ENCODE measurements around the gene AATK. TPM values are rescaled to one million over a fixed set of nuclear protein-coding genes. Genes with fewer than 3 reads are reported as not detected.
"Not testable (repeated sequence)": the region's sequence is repeated elsewhere in the genome, so short reads cannot be mapped to it uniquely, and the experiment has no call there.

The AATK gene
- total RNA-seq, 1 experiment from 2014 or later, result 4.4 TPM

GRCh38 chr17:81146208-81146607 is 19.8 kb downstream of the AATK start:
- H3K4me3 ChIP-seq (replicated peaks in 1 of 2; ENCODE audit: low read depth in 1 of 2, low read length in 2 of 2); ATAC-seq; H3K36me3 ChIP-seq (ENCODE audit: control insufficient read depth in 1 of 2, insufficient read depth in 2 of 2, low read length in 2 of 2); H2AFZ ChIP-seq (ENCODE audit: low read depth, low read length, poor library complexity, severe bottlenecking); CTCF ChIA-PET; H4K20me1 ChIP-seq (ENCODE audit: insufficient read depth); intact Hi-C loops (cut with micrococcal nuclease); BruUV-seq (replicated peaks); H3K4me2 ChIP-seq (ENCODE audit: low read length); RAD21 ChIA-PET (ENCODE audit: low non-redundant PET in 1 of 2, low total read pairs in 2 of 2, uncharacterized antibody in 2 of 2, unreplicated experiment in 2 of 2); H3K9me2 ChIP-seq (ENCODE audit: insufficient read depth); H3K79me2 ChIP-seq (ENCODE audit: insufficient read depth, low read length); DNase-seq (ENCODE audit: low read depth, low spot score); H3K9ac ChIP-seq (ENCODE audit: low read length); H3K27ac ChIP-seq (ENCODE audit: low read depth, low read length); POLR2A ChIA-PET; H3K9me3 ChIP-seq (ENCODE audit: control insufficient read depth in 1 of 2, insufficient read depth in 1 of 2, low read depth in 1 of 2, low read length in 2 of 2): not testable (repeated sequence)
- Histone ChIP-seq H3K4me1 (ENCODE audit: control insufficient read depth in 1 of 2, insufficient read depth in 2 of 2, low read length in 2 of 2) (peaks cover 6 to 12% of the 10 kb centered on the region in 2 experiments; a peak in 3 of 4 replicates), H3K27me3 (ENCODE audit: insufficient read depth, low read length) (peaks cover 14% of the 10 kb centered on the region; the same call in 1 of the 2 replicates)

- Histone ChIP-seq H3K36me3 (ENCODE audit: control insufficient read depth in 1 of 2, insufficient read depth in 2 of 2, low read length in 2 of 2) (no peaks in the 10 kb centered on the region), H2AFZ (ENCODE audit: low read depth, low read length, poor library complexity, severe bottlenecking) (no peak overlapping the region), H3K4me1 (ENCODE audit: control insufficient read depth in 1 of 2, insufficient read depth in 2 of 2, low read length in 2 of 2) (peaks cover 6 to 12% of the 10 kb centered on the region in 2 experiments; a peak in 3 of 4 replicates), H3K79me2 (ENCODE audit: insufficient read depth, low read length) (no peaks in the 10 kb centered on the region), H3K27me3 (ENCODE audit: insufficient read depth, low read length) (no peaks in the 10 kb centered on the region), H3K9ac (ENCODE audit: low read length) (no peak overlapping the region), H3K9me2 (ENCODE audit: insufficient read depth) (no peaks in the 10 kb centered on the region), H4K20me1 (ENCODE audit: insufficient read depth) (no peaks in the 10 kb centered on the region), H3K27ac (ENCODE audit: low read depth, low read length) (no peak overlapping the region), H3K4me2 (ENCODE audit: low read length) (no peak overlapping the region), H3K9me3 (ENCODE audit: control insufficient read depth in 1 of 2, insufficient read depth in 1 of 2, low read depth in 1 of 2, low read length in 2 of 2) (no peaks in the 10 kb centered on the region), H3K4me3 (replicated peaks in 1 of 2; ENCODE audit: low read depth in 1 of 2, low read length in 2 of 2) (no peak overlapping the region)
- no TSS peak for BruUV-seq (replicated peaks)
- CTCF ChIA-PET, result no interaction called here
- RAD21 ChIA-PET (ENCODE audit: low non-redundant PET in 1 of 2, low total read pairs in 2 of 2, uncharacterized antibody in 2 of 2, unreplicated experiment in 2 of 2), result interaction anchor here in 1 of 2 experiments (0.6 to 0.7 kb wide), 2 partner anchors 32 to 98 kb away, joined by 4 to 8 read pairs; no protein-coding TSS in a partner anchor
- POLR2A ChIA-PET, result interaction anchor here (0.7 kb wide), 1 partner anchor 90 kb away, joined by 3 read pairs; no protein-coding TSS in a partner anchor
- DNase-seq (ENCODE audit: low read depth, low spot score), result no peak
- intact Hi-C loops (cut with micrococcal nuclease), result loop anchor here (5.0 kb wide), 2 partner anchors 328 to 343 kb away; no protein-coding TSS in a partner anchor
- no peak for ATAC-seq
- TF ChIP-seq ELF1 (IDR thresholded peaks at IDR 0.05; ENCODE audit: borderline replicate concordance, low read depth) (no peak), JUND (IDR thresholded peaks at IDR 0.05) (no peak), POLR2A (IDR thresholded peaks at IDR 0.05; ENCODE audit: borderline replicate concordance, extremely low read depth, insufficient read depth, insufficient read length) (no peak), CEBPB (IDR thresholded peaks at IDR 0.05; ENCODE audit: low read depth) (no peak), MAX (IDR thresholded peaks at IDR 0.05) (no peak), ZNF274 (IDR thresholded peaks at IDR 0.05; ENCODE audit: low read depth, low read length) (no peak), POLR2AphosphoS5 (IDR thresholded peaks at IDR 0.05; ENCODE audit: low read depth, low read length) (no peak), RAD21 (IDR thresholded peaks at IDR 0.05; ENCODE audit: low read depth) (no peak), CBX3 (IDR thresholded peaks at IDR 0.05; ENCODE audit: low read depth) (no peak), EGR1 (IDR thresholded peaks at IDR 0.05; ENCODE audit: low read depth) (no peak), FOSL1 (IDR thresholded peaks at IDR 0.05; ENCODE audit: low read depth) (no peak), SRF (IDR thresholded peaks at IDR 0.05; ENCODE audit: low read depth) (no peak), ZBTB33 (IDR thresholded peaks at IDR 0.05; ENCODE audit: extremely low read depth, insufficient replicate concordance, low read length) (no peak), ZFX (IDR thresholded peaks at IDR 0.05) (no peak)
- TF ChIP-seq, protein P1, sequence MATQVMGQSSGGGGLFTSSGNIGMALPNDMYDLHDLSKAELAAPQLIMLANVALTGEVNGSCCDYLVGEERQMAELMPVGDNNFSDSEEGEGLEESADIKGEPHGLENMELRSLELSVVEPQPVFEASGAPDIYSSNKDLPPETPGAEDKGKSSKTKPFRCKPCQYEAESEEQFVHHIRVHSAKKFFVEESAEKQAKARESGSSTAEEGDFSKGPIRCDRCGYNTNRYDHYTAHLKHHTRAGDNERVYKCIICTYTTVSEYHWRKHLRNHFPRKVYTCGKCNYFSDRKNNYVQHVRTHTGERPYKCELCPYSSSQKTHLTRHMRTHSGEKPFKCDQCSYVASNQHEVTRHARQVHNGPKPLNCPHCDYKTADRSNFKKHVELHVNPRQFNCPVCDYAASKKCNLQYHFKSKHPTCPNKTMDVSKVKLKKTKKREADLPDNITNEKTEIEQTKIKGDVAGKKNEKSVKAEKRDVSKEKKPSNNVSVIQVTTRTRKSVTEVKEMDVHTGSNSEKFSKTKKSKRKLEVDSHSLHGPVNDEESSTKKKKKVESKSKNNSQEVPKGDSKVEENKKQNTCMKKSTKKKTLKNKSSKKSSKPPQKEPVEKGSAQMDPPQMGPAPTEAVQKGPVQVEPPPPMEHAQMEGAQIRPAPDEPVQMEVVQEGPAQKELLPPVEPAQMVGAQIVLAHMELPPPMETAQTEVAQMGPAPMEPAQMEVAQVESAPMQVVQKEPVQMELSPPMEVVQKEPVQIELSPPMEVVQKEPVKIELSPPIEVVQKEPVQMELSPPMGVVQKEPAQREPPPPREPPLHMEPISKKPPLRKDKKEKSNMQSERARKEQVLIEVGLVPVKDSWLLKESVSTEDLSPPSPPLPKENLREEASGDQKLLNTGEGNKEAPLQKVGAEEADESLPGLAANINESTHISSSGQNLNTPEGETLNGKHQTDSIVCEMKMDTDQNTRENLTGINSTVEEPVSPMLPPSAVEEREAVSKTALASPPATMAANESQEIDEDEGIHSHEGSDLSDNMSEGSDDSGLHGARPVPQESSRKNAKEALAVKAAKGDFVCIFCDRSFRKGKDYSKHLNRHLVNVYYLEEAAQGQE (IDR thresholded peaks at IDR 0.05; ENCODE audit: low read depth), result no peak
Measured at GRCh38 chr17:81144423-81144781, 21.6 kb downstream of the AATK start.

All from HCT116 (cell line).